Activated CD8-positive, alpha-beta memory T cell treated with anti-CD3 and anti-CD28 coated beads, Interleukin-2, amount 50 U/mL, for 48 hours (primary cell): Measurements from ENCODE around the gene KDM4B.
"Not testable (repeated sequence)": the region's sequence is repeated elsewhere in the genome, so short reads cannot be mapped to it uniquely, and the experiment has no call there.

ENCODE experiments used
- DNase-seq: peaks from one replicate; pipeline ENCODE4 v3.0.0-alpha.2; 2020

The KDM4B gene

DNA sequence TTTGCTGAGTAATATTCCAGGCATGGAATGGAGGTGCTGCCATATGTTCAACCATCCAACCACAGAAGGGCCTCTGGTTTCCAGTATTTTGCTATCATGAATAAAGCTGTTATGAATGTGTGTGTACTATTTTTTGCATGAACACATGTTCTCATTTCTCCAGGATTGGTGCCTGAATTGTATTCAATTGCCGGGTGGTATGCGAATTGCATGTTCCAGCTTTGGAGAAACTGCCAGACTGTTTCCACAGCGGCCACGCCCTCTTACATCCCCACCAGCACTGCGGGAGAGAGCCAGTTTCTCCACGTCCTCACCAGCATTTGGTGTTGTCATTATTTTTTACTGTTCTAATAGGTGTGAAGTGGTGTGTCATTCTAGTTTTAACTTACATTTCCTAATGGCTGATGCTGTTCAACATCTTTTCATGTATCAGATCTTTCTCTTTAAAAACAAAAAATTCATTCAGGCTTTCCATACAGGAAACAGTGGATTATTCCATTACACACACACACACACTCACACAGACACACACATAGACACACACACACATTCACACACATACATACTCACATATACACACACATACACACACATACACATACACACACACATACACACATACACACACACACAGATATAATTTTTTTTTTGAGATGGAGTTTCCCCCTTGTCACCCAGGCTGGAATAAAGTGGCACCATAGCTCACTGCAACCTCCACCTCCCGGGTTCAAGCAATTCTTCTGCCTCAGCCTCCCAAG is 217.6 kb downstream of the KDM4B start:
- DNase-seq = no peak

DNA sequence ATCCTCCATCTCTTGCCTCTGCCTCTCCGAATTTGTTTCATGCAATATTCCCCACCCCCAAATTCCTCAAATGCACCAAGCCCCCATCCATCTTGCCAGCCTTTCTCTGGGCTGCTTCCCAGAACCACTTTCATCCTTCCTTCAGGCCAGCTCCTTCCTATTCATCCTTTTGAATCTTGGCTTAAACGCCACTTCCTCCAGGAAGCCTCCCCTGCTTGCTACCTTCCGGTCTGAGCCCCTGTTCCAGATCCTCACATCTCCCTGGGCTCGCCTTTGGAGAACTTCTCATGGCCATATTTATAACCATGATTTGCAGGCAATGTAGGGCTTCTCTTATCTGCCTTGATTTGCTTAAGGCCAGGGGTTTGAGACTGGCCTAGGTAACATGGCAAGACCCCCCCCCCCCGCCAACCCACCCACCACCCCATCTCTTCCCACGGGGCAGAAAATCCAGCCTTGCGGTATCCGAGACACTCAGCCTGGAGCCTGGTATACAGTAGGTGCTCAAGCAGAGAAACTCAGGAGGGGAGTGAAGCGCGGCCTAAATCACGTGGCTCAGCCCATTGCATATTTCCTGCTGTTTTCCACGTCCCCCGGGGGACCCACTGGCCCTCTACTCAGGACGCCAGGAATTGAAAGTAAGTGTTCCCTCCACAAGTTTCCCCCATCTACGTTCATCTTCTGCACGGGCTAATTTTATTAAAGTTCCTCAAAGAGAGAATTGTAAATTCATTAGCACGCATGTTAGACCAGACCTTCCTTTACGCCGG is 219.8 kb downstream of the KDM4B start:
- DNase-seq = no peak

DNA sequence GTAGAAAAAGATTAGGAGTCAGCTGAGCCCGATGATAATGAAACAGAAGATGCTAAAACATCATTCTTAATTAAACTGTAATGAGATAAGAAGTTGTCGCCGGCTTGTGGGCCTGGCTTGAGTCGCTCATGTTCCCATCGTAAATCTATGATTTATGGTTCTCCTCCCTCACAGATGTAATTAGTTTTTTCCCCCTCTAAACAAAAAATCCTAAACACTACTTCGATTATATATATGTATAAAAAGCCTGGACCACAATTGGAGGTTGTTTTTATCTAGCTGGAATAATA is 220.3 kb downstream of the KDM4B start:
- no peak for DNase-seq

DNA sequence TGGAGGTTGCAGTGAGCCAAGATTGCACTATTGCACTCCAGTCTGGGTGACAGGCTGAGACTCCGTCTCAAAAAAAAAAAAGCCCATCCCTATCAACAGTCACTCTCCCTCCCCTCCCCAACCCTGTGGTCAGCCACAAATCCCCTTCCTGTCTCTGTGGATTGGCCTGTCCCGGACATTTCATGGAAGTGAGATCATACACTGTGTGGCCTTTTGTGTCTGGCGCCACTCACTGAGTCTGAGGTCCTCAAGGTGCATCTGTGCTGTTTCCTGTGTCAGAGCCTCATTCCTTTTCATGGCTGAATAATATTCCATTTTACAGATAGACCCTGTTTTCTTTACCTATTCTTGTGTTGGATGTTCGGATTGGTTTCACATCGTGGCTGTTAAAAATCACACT is 222.2 kb downstream of the KDM4B start:
- no peak for DNase-seq

DNA sequence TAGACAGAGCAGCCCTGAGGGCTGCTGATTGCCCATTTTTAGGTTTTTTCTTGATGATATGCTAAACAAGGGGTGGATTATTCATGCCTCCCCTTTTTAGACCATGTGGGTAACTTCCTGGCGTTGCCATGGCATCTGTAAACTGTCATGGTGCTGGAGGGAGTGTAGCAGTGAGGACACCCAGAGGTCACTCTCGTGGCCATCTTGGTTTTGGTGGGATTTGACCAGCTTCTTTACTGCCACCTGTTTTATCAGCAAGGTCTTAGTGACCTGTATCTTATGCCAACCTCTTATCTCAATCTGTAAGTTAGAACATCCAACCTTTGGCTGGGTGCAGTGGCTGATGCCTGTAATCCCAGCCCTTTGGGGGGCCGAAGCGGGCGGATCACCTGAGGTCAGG is 223.7 kb downstream of the KDM4B start:
- DNase-seq = no peak

DNA sequence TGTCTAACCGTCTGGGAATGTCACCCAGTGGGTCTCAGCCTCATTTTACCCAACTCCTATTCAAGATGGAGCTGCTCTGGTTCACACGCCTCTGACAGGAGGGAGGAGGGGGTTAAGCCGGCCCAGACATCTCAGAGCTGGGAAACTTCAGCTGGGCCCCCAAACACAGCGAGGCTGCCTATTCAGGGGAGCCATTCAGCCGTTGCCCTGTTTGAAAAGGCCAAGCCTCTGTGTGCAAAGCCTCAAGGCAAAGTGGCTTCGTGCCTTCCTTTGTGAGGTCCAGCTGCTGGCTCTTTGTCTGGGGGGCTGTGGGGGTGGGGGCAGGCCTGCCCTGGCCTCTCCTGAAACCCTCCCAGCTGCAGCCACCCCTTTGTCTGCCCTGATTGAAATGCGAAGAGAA is 224.3 kb downstream of the KDM4B start:
- DNase-seq = no peak

DNA sequence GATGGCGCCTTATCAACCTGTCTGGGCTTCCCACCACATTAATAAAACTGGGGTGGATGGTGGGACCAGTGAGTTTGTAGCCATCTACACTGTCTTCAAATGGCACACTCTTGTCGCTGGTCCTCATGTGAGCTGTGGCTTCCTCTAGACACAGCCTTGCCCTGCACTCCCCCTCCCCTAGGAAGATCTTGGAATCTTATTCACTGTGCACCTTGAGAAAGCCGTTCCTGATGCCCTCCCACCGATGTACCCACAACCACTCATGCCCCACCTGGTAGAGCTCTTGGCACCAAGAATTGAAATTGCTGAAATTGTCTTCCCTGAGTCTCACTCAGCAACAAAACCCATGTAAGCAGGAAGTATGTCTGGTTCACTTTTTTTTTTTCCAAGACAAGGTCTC is 225.7 kb downstream of the KDM4B start:
- DNase-seq = no peak

DNA sequence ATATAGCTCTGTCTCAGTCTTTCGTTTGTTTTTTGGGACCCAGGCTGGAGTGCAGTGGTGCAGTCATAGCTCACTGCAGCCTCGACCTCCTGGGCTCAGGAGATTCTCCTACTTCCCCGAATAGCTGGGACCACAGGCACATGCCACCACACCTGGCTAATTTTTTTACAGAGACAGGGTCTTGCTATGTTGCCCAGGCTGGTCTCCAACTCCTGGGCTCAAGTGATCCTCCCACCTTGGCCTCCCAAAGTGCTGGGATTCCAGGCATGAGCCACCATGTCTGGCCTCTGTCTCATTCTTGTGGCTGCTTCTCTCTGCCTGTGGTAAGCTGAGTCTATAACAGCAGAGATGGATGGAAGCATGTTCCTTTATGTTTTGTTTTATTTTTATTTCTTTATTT is 226.7 kb downstream of the KDM4B start:
- DNase-seq = not testable (repeated sequence)

DNA sequence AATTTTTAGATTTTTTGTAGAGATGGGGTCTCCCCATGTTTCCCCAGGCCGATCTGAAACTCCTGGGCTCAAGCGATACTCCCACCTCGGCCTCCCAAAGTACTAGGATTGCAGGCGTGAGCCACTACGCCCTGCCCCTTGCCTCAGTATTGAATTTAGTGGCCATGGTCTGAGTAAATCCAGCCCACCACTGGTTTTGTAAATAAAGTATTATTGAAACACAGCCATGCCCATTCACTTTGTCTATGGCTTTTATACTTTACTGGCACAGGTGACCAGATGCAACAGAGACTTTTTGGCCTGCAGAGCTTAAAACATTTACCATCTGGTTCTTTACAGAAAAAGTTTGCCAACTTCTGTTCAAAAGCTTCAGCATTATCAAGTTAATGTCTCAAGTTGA is 227.9 kb downstream of the KDM4B start:
- no peak for DNase-seq

DNA sequence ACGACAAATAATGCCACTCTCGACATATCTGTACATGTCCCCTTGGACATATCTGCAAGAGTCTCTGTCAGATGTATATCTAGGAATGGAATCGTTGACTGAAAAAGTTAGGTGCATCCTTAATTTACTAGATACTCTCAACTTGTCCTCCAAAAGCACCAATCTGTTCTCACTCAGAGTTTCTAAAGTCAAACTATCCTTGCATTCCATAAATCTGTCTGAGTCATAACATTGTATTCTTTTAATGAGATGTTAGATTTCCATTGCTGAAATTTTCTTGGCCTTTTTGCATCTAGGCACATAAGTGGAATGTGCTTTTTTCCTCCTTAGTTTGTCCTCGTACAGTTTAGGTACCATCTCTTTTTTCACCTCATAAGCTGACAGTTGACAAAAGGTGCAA is 231.9 kb downstream of the KDM4B start:
- no peak for DNase-seq

DNA sequence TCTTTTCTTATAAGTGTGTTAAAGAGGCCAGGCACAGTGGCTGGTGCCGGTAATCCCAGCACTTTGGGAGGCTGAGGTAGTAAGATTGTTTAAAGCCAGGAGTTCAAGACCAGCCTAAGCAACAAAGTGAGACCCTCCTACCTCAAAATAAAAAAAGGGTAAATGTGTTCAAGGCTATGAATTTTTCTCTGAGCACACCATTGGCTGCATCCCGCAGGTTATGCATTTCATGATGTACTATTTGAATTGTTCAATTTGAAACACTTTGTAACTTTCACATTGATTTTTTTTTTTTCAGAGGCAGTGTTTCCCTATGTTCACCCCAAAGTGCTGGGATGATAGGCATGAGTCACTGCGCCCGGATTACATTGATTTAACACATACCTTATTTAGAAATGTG is 233.6 kb downstream of the KDM4B start:
- DNase-seq = no peak
